Parathyroid adenoma (tissue), 2 donors: ENCODE measurements around the gene ALDH1A2.

Source experiments
- H2AFZ ChIP-seq: fragments of 300-600 bp; sonication (generic); one replicate; pipeline ENCODE4 v1.7.0; 2017; ENCODE audit warnings: antibody characterized with exemption, mild to moderate bottlenecking
- H3K27ac ChIP-seq: fragments of 300-600 bp; sonication (generic); one replicate; pipeline ENCODE4 v1.7.0; 2017
- H3K27me3 ChIP-seq: fragments of 300-600 bp; sonication (generic); one replicate; pipeline ENCODE4 v1.7.0; 2017; ENCODE audit warnings: low read length; ENCODE audit not compliant: control insufficient read depth, insufficient read depth
- H3K36me3 ChIP-seq: fragments of 300-600 bp; sonication (generic); one replicate; pipeline ENCODE4 v1.7.0; 2017; ENCODE audit warnings: low read length; ENCODE audit not compliant: control insufficient read depth, insufficient read depth
- H3K4me1 ChIP-seq: fragments of 300-600 bp; sonication (generic); one replicate; pipeline ENCODE4 v1.7.0; 2017; ENCODE audit warnings: control low read depth
- H3K4me2 ChIP-seq: fragments of 300-600 bp; sonication (generic); one replicate; pipeline ENCODE4 v1.7.0; 2017; ENCODE audit warnings: low read length
- H3K4me3 ChIP-seq: fragments of 300-600 bp; sonication (generic); one replicate; pipeline ENCODE4 v1.7.0; 2017; ENCODE audit warnings: low read depth, low read length
- H3K79me2 ChIP-seq: fragments of 300-600 bp; sonication (generic); one replicate; pipeline ENCODE4 v1.7.0; 2017; ENCODE audit warnings: control low read depth
- H3K9ac ChIP-seq: fragments of 300-600 bp; sonication (generic); one replicate; pipeline ENCODE4 v1.7.0; 2017; ENCODE audit warnings: mild to moderate bottlenecking
- H3K9me3 ChIP-seq: fragments of 300-600 bp; sonication (generic); one replicate; pipeline ENCODE4 v1.7.0; 2017; ENCODE audit warnings: low read length; ENCODE audit not compliant: control insufficient read depth
- CTCF ChIP-seq: fragments of 300-600 bp; sonication (generic); IDR thresholded peaks from one replicate; pipeline ENCODE4 v1.7.0; 2017; ENCODE audit warnings: antibody characterized with exemption, mild to moderate bottlenecking
- donor health status: primary hyperparathyroidism.

The ALDH1A2 gene

GRCh38 chr15:58064980-58065444, 499 bp downstream of the ALDH1A2 start:
- Histone ChIP-seq H3K9me3 (no peaks in the 10 kb centered on the region), H3K4me2 (no peak overlapping the region), H3K27me3 (peaks cover 5% of the 10 kb centered on the region), H3K4me3 (no peak overlapping the region), H3K4me1 (no peaks in the 10 kb centered on the region), H2AFZ (no peak overlapping the region), H3K27ac (no peak overlapping the region), H3K36me3 (no peaks in the 10 kb centered on the region), H3K79me2 (no peaks in the 10 kb centered on the region), H3K9ac (no peak overlapping the region)
- no peak for TF ChIP-seq CTCF

GRCh38 chr15:58064082-58064979, 1.2 kb downstream of the ALDH1A2 start:
- H3K27ac ChIP-seq, result no peak overlapping the region
- no peak for TF ChIP-seq CTCF

GRCh38 chr15:58063614-58064013, 1.9 kb downstream of the ALDH1A2 start:
- TF ChIP-seq CTCF, result no peak
- no peak overlapping the region for H3K9ac ChIP-seq
- peaks cover 5% of the 10 kb centered on the region for H3K27me3 ChIP-seq
- no peaks in the 10 kb centered on the region for H3K9me3 ChIP-seq
- no peak overlapping the region for H3K4me3 ChIP-seq
- no peaks in the 10 kb centered on the region for H3K79me2 ChIP-seq
- H2AFZ ChIP-seq, result no peak overlapping the region
- no peaks in the 10 kb centered on the region for H3K4me1 ChIP-seq
- H3K36me3 ChIP-seq, result no peaks in the 10 kb centered on the region
- H3K27ac ChIP-seq, result no peak overlapping the region
- H3K4me2 ChIP-seq, result no peak overlapping the region

More at GRCh38 chr15:58064082-58064979, 1.2 kb downstream of the ALDH1A2 start:
- no peaks in the 10 kb centered on the region for H3K79me2 ChIP-seq
- no peaks in the 10 kb centered on the region for H3K9me3 ChIP-seq
- no peaks in the 10 kb centered on the region for H3K36me3 ChIP-seq
- H2AFZ ChIP-seq, result no peak overlapping the region
- no peak overlapping the region for H3K4me2 ChIP-seq
- no peaks in the 10 kb centered on the region for H3K4me1 ChIP-seq
- no peak overlapping the region for H3K4me3 ChIP-seq
- peaks cover 5% of the 10 kb centered on the region for H3K27me3 ChIP-seq
- no peak overlapping the region for H3K9ac ChIP-seq

- TF ChIP-seq CTCF, result no peak
- Histone ChIP-seq H2AFZ (no peak overlapping the region), H3K4me3 (no peak overlapping the region)
Measured at GRCh38 chr15:58062983-58063382, 2.5 kb downstream of the ALDH1A2 start.

GRCh38 chr15:58062175-58062574, 3.3 kb downstream of the ALDH1A2 start:
- no peak overlapping the region for H3K4me2 ChIP-seq
- H3K4me3 ChIP-seq, result no peak overlapping the region
- H3K9ac ChIP-seq, result no peak overlapping the region
- H2AFZ ChIP-seq, result no peak overlapping the region
- no peaks in the 10 kb centered on the region for H3K4me1 ChIP-seq
- H3K9me3 ChIP-seq, result no peaks in the 10 kb centered on the region
- no peak for TF ChIP-seq CTCF
- no peak overlapping the region for H3K27ac ChIP-seq
- peaks cover 5% of the 10 kb centered on the region for H3K27me3 ChIP-seq
- H3K79me2 ChIP-seq, result no peaks in the 10 kb centered on the region
- no peaks in the 10 kb centered on the region for H3K36me3 ChIP-seq

More at GRCh38 chr15:58062983-58063382, 2.5 kb downstream of the ALDH1A2 start:
- Histone ChIP-seq H3K27ac (no peak overlapping the region), H3K9ac (no peak overlapping the region), H3K9me3 (no peaks in the 10 kb centered on the region), H3K79me2 (no peaks in the 10 kb centered on the region), H3K4me2 (no peak overlapping the region), H3K27me3 (peaks cover 5% of the 10 kb centered on the region), H3K36me3 (no peaks in the 10 kb centered on the region), H3K4me1 (no peaks in the 10 kb centered on the region)
